ENCODE data around the gene SLITRK6. TPM values are rescaled to one million over a fixed set of nuclear protein-coding genes. Genes with fewer than 3 reads are reported as not detected.

The SLITRK6 gene
- total RNA-seq, 1 donor from 2014 or later: 0.78 TPM

DNA sequence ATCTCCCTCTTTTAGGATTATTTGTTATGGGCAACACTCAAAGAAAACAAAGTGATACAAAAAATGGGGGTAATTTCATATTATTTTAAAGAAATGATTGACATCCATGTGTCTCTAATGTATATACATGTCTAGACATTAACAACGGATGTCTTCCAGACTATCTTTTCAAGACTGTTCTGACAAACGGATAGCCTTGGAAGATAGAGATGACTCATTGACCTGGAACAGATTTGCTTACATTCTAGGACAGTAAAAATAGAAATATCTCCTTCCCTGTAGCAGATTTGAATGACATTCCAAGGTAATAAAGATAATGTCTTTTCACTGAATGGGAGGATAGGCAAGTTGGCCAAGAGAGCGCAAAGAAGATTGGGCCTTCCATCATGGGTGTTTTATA lies 26.2 kb upstream of the SLITRK6 start:
- ATAC-seq: no peak

GRCh38 chr13:85823832-85824231 lies 24.6 kb upstream of the SLITRK6 start:
- no peak overlapping the region for H3K27ac ChIP-seq
- TF ChIP-seq, protein P1, sequence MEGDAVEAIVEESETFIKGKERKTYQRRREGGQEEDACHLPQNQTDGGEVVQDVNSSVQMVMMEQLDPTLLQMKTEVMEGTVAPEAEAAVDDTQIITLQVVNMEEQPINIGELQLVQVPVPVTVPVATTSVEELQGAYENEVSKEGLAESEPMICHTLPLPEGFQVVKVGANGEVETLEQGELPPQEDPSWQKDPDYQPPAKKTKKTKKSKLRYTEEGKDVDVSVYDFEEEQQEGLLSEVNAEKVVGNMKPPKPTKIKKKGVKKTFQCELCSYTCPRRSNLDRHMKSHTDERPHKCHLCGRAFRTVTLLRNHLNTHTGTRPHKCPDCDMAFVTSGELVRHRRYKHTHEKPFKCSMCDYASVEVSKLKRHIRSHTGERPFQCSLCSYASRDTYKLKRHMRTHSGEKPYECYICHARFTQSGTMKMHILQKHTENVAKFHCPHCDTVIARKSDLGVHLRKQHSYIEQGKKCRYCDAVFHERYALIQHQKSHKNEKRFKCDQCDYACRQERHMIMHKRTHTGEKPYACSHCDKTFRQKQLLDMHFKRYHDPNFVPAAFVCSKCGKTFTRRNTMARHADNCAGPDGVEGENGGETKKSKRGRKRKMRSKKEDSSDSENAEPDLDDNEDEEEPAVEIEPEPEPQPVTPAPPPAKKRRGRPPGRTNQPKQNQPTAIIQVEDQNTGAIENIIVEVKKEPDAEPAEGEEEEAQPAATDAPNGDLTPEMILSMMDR (IDR thresholded peaks at IDR 0.05): no peak
- no peaks in the 10 kb centered on the region for H3K9me3 ChIP-seq
- no peak for DNase-seq
- ATAC-seq: no peak
- intact Hi-C loops (cut with DNase I): no loop called here
- H3K4me3 ChIP-seq: no peak overlapping the region
- H3K4me1 ChIP-seq: no peaks in the 10 kb centered on the region
- H3K36me3 ChIP-seq: no peaks in the 10 kb centered on the region
- H3K27me3 ChIP-seq: no peaks in the 10 kb centered on the region

More for the DNA sequence above, 26.2 kb upstream of the SLITRK6 start:
- Histone ChIP-seq H3K4me1 (no peaks in the 10 kb centered on the region), H3K4me3 (no peak overlapping the region), H3K36me3 (no peaks in the 10 kb centered on the region), H3K27ac (no peak overlapping the region), H3K27me3 (no peaks in the 10 kb centered on the region), H3K9me3 (no peaks in the 10 kb centered on the region)
- no peak for DNase-seq
- TF ChIP-seq, protein P1 (IDR thresholded peaks at IDR 0.05): no peak
- intact Hi-C loops (cut with DNase I): no loop called here

DNA sequence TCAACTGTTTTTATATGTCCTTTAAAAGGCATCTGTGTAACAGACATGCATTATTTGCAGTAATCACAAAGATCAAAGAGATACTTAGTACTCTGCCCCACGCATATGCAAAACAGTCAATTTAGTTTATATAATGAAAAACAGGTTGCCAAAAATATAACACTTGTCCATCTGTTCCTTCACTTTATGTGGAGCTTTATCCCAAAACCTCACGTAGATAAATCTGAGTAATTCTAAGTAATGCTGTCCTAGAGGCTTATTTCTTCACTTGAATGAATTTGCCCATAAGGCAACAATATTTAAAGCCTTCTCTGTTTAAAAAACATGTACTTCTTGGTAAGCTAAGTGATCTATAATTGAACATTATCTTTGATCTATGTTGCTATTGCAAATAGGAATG lies 20.3 kb upstream of the SLITRK6 start:
- intact Hi-C loops (cut with DNase I): no loop called here
- TF ChIP-seq, protein P1 (IDR thresholded peaks at IDR 0.05): no peak
- DNase-seq (no peak), ATAC-seq (no peak)
- no peak overlapping the region for H3K27ac ChIP-seq
- no peaks in the 10 kb centered on the region for H3K4me1 ChIP-seq
- H3K27me3 ChIP-seq: no peaks in the 10 kb centered on the region
- no peaks in the 10 kb centered on the region for H3K9me3 ChIP-seq
- no peaks in the 10 kb centered on the region for H3K36me3 ChIP-seq
- H3K4me3 ChIP-seq: no peak overlapping the region

DNA sequence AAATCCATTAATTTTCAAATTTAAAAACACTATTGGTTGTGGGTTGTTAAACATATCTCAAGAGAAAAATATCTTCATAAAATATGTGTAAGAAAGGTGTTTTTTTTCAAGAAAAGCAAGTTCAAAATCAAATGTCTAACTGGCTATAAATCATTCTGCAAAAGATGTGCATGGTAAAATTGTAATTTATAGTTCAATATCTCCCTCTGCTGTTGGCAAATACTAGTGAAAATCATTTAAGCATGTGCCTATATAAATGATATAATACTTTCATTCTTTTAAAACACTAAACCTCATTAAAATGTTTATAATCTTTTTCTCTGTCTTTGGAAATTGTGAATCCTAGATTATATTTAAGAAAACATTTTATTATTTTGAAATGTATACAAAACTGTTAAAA lies 17.2 kb upstream of the SLITRK6 start:
- H3K36me3 ChIP-seq: no peaks in the 10 kb centered on the region

DNA sequence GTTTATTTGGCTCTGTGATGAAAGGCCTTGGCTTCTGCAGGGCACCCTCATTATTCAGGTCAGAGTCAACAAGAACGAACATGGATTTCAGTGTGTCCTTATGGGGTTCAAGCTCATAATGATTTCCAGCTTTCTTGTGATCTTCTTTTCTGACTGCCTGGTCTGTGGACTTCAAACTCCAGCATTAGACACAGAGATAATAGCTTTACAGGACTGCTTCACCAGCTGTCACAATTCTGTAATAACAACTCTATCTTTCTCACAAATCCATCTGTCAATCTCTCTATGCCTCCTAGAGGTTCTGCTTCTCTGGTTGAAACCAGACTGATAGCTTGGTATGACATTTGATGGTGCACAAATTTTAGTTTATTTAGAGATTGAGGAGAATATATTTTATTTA lies 13.1 kb upstream of the SLITRK6 start:
- Histone ChIP-seq H3K36me3 (no peaks in the 10 kb centered on the region), H3K27me3 (no peaks in the 10 kb centered on the region), H3K4me3 (no peak overlapping the region), H3K27ac (no peak overlapping the region), H3K9me3 (no peaks in the 10 kb centered on the region), H3K4me1 (no peaks in the 10 kb centered on the region)
- DNase-seq (no peak), ATAC-seq (no peak)
- TF ChIP-seq, protein P1 (IDR thresholded peaks at IDR 0.05): no peak
- intact Hi-C loops (cut with DNase I): no loop called here

More for the DNA sequence above, 17.2 kb upstream of the SLITRK6 start:
- no peak for DNase-seq
- no peaks in the 10 kb centered on the region for H3K27me3 ChIP-seq
- ATAC-seq: no peak
- H3K4me1 ChIP-seq: no peaks in the 10 kb centered on the region
- no peaks in the 10 kb centered on the region for H3K9me3 ChIP-seq
- TF ChIP-seq, protein P1 (IDR thresholded peaks at IDR 0.05): no peak
- H3K4me3 ChIP-seq: no peak overlapping the region
- H3K27ac ChIP-seq: no peak overlapping the region
- intact Hi-C loops (cut with DNase I): no loop called here

DNA sequence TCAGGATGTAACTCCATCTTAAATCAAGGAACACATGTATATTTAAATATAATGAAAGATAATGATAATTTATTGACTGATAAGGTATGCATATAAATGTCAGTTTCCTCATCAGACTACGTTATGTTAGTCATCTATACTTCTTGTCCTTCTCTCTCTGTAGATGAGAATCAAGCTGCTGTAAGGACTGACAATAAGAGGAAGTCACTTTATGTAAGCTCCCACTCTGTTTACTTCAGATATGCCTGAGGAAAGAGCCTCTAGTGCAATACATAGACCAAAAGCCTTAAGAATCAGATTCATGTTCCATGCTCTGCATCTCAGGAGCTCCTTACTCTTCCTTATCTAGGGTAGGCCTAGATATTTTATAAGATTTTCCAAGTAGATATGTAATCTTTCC lies 9.6 kb upstream of the SLITRK6 start:
- intact Hi-C loops (cut with DNase I): loop anchor here (10.0 kb wide), 1 partner anchor 894 kb away; no protein-coding TSS in a partner anchor
- H3K9me3 ChIP-seq: no peaks in the 10 kb centered on the region
- no peaks in the 10 kb centered on the region for H3K36me3 ChIP-seq
- H3K27me3 ChIP-seq: no peaks in the 10 kb centered on the region
- no peak overlapping the region for H3K4me3 ChIP-seq
- TF ChIP-seq, protein P1 (IDR thresholded peaks at IDR 0.05): no peak
- no peak overlapping the region for H3K27ac ChIP-seq
- DNase-seq: no peak
- ATAC-seq: no peak
- H3K4me1 ChIP-seq: no peaks in the 10 kb centered on the region
